Testis (tissue), 2 donors: ENCODE data around the gene CEP85.

Experiments
- CTCF ChIP-seq, 3 experiments: fragments of 450-650 bp in 2 of 3; fragments of 200-600 bp in 1 of 3; sonication (generic) in 1 of 3; IDR thresholded peaks; one replicate each; pipeline ENCODE4 v1.5.1; 2016 to 2019; ENCODE audit warnings: antibody characterized with exemption in 3 of 3, mild to moderate bottlenecking in 2 of 3, moderate library complexity in 1 of 3
- POLR2A ChIP-seq: fragments of 450-650 bp; IDR thresholded peaks from one replicate; pipeline ENCODE4 v1.6.1; 2017; ENCODE audit warnings: antibody characterized with exemption, mild to moderate bottlenecking, moderate library complexity

- TF ChIP-seq CTCF (IDR thresholded peaks at IDR 0.05): no peak
- no peak for TF ChIP-seq POLR2A
Observed at GRCh38 chr1:26234644-26235370, 807 bp downstream of the CEP85 start.
